GM21737 (cell line): ENCODE results near the gene NUPR1.
A peak's percentile ranks its signal among the peaks of the same experiment; 100 is the strongest.
"Not testable (repeated sequence)": the region's sequence is repeated elsewhere in the genome, so short reads cannot be mapped to it uniquely, and the experiment has no call there.

Experiments used
- ATAC-seq: cut with Tn5 transposase; IDR thresholded peaks from one replicate; pipeline ENCODE4 v1.9.1; 2021; ENCODE audit warnings: mild to moderate bottlenecking, moderate library complexity; ENCODE audit not compliant: unreplicated experiment

Gene NUPR1

DNA sequence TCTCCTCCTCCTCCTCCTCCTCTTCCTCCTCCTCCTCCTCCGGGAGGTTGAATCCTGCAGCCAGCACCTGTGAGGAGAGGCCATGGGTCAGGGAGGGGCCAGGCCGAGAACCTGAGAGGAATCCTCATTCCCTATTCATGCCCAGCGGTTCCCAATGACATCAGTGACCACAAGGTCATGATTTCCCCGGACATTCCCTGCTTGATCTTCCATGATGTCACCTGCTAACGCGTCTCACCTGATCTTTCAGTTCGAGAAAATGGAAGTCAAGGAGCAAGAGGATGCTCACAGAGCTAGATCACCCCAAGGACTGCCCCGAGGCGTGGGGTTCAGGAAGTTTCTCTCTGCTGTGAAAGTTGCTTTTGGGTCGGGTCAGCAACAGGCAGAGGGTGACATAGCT lies 38.9 kb downstream of the NUPR1 start:
- no peak for ATAC-seq

DNA sequence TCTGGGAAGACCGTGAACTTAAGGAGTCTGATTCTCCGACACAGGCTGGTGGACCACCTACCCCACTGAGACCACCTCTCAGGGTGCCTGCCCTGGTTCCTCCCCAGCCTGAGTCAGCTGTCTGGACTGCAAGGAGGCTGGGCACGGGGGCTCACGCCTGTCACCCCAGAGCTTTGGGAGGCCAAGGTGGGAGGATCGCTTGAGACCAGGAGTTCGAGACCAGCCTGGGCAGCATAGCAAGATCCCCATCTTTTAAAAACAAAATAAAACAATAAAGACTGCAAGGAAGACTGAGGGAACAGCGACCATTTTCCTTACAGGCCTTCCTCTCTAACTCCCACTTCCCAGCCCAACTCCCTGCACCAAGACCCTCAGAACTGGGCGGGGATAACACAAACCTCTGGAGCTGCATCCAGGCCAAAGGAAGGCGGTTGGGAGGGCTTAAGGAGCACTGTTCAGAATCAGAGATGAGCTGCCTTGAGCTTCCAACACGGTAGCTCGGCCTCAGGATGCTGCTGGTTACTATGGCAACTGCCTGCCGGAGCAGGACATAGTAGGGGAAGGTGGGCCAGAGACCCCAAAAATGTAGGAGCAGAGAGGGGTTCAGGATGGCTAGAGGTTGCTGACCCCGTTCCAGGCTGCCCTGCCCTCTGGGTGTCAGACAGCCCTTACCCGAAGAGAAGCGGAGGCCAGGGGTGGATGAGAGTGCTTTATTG lies 40.0 kb downstream of the NUPR1 start:
- ATAC-seq: no peak

DNA sequence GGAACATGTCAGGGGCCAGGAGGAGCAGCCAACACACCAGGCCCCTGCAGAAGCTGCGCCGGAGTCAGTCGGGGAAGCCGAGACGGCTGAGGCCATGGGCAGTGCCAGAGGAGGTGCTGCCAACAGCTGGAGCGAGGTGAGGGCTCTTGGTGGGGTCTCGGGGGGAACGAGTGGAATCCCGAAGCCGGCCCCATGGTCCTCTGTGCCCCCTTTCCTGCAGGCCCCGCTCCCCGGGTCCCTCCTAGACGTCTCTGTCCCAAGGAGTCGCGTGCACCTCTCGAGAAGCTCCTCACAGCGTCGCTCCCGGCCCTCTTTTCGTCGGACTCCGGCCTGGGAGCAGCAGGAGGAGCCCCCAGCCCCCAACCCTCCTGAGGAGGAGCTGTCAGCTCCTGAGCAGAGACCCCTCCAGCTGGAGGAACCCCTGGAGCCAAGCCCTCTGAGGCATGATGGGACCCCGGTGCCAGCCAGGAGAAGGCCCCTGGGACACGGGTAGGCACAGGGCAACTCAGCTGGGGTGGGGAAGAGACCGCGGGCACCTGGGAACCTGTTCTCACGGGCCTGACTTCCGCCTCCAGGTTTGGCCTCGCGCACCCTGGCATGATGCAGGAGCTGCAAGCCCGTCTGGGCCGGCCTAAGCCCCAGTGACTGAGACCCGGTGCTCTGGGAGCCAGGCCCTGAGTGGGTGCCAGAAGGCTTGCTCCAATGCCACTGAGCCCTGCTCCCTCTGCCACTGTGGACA lies 40.7 kb downstream of the NUPR1 start:
- no peak for ATAC-seq

DNA sequence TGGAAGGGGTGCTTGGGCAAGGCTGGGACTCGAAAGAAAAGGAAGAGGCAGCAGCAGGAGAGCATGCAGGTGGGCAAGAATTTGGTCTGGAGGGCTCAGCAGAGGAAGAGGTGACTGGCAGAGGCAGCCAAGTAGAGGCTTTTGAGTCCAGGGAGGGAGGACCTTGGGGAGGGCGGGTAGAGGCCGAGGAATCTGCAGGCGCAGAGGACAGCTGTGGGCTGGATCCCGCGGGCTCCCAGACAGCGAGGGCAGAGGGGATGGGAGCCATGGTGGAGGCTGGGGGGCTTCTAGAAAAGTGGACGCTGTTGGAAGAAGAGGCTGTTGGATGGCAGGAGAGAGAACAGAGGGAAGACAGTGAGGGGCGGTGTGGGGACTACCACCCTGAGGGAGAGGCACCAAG lies 41.4 kb downstream of the NUPR1 start:
- no peak for ATAC-seq

DNA sequence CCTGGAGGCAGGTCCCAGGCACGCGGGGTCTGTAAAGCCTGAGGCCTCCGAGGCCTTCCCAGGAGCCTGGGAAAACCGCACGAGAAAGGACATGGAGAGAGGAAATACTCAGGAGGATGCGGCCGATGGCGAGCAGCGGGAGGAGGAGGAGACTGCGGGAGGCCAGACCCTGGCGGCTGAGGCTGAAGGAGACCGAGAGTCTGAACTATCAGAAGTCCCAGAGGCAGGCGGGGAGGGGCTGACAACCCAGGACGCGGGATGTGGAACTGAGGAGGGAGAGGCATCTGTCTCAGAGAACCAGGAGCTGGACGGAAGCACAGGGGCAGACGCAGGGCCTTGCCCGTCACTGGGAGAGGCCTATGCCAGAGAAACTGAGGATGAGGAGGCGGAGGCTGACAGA lies 41.9 kb downstream of the NUPR1 start:
- no peak for ATAC-seq

DNA sequence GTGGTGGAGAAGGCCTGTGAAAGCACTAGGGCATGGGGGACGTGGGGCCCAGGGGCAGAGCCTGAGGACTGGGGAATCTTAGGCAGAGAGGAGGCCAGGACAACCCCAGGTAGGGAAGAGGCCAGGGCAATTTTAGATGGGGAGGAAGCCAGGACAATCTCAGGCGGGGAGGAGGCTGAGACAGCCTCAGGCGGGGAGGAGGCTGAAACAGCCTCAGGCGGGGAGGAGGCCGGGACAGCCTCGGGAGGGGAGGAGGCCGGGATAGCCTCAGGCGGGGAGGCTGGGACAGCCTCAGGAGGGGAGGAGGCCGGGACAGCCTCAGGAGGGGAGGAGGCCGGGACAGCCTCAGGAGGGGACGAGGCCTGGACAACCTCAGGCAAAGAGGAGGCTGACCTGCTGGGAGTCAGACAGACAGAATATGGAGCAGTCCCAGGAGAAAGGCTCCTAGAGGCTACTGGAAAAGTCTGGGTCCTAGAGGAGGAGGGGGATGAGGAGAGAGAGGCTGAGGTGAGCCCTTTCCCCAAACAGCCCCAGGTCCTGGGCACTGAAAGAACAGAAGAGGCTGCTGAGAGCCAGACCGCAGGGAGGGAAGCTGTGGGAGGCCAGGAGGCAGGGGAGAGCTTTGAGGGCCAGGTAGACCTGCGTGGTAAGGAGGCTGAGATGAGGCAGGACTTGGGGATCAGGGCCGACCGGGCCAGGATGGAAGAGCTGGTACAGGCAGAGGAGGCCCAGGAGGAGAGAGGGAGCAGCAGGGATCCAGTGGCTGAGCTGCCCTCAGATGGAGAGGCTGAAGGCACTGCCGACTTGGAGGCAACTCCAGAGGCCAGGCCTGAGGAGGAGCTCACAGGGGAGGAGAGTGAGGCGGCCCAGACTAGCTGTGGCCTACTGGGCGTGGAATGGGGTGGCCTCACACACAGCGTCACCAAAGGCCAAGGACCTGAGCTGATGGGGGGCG lies 42.7 kb downstream of the NUPR1 start:
- no peak for ATAC-seq

DNA sequence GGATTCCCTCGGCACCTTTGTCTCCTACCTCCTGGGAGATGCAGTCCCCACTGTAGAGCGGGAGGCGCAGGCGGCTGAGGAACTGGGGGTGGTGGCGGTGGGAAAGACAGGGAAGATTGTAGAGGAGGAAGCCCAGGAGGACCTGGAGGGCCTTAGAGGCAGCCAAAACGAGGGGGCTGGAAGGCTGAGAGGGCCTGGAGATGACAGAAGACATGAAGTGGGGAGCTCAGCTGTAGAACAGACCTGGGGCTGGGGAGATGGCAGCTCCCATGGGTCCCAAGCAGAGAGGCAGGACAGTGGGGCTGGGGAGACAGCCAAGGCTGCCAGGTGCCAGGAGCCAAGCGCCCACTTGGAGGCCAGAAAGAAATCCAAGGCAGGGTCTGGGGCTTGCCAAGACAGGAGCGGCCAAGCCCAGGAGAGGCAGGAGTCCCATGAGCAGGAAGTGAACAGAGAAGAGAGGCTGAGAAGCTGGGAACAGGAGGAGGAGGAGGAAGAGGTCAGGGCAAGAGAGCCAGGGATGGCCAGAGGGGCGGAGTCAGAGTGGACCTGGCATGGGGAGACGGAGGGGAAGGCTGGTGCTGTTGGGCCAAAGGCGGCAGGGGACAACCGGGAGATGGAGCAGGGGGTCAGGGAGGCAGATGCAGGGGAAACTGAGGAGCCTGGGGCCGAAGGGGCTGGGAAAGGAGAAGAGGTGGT lies 43.5 kb downstream of the NUPR1 start:
- ATAC-seq: no peak

DNA sequence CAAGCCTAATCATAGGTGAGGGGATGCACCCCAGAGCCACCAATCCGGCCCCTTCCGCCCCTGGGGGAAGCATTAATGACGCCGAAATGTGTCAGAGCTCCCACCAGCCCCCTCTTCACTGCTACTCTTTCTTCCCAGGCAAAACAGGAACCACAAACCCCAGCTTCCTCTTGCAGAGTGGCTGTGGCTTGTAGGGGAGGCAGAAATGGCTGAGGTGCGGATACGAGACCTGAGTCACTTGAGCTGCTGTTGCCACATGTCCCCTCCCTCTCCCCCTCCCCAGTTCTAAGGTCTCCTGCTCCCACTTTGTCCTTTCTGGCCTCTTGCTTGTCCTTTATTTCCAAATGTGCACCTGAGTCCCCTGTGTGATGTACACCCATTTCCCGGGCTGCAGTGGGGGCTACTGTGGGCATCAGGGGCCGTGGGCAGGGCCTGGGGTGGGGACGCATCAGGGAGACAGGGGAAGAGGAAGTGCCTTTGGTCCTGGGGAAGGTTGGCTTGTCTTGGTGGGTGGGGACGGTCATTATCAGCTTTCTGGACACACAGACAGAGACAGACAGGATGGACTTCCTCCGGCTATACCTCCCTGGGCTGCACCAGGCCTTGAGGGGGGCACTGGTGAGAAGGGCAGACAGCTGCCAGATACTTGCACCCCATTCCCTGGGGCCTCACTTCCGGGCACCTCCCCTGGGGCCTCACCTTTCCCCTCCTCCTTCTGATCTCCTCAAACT lies 44.5 kb downstream of the NUPR1 start, which contains the start of gene APOBR:
Gene APOBR, plus strand, starts transcription at position 523 of the 731 bp plus-strand sequence. Its CDS starts 39 bp downstream, at position 562.
- ATAC-seq: peak; percentile 44

DNA sequence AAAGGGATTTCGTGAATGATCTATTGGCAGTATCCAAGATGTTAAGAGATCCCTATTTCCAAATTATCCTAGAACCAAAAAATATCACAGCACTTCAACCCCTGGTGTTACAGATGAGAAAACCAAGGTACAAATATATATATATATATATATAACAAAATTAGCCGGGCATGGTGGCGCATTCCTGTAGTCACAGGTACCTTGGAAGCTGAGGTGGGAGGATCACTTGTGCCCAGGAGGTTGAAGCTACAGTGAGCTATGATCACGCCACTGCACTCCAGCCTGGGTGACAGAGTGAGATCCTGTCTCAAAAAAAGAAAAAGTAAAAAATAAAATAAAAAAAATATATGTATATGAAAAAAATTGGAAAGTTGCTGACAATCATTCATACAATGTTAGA lies 46.3 kb downstream of the NUPR1 start:
- no peak for ATAC-seq

DNA sequence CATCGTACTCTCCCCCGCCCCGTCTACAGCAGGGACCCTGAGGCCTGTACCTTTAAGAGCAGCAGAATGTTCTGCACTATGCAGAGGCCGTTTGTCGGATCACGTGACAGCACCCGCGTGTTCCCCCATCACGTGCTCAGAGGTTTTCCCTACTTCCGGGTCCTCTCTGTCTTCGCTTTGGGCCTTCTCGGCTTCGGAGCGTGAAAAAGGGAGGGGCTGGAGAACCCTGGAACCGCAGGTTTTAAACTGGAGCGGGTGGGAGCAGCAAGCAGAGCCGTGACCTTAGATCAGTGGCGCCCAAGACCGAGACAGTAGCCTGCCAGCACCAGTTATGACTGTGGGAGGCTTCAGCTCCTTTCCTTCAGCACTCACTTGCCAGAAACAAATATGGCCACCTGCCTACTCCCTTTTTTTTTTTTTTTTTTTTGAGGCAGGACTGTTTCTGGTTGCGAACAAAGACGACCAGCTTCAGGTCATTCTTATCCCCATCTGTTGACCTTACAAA lies 46.8 kb downstream of the NUPR1 start, which contains the start of gene CLN3:
Gene CLN3, minus strand, starts transcription at position 105 of the 505 bp plus-strand sequence. CDS start 315 bp downstream, outside the sequence.
- peak; percentile 59 for ATAC-seq

DNA sequence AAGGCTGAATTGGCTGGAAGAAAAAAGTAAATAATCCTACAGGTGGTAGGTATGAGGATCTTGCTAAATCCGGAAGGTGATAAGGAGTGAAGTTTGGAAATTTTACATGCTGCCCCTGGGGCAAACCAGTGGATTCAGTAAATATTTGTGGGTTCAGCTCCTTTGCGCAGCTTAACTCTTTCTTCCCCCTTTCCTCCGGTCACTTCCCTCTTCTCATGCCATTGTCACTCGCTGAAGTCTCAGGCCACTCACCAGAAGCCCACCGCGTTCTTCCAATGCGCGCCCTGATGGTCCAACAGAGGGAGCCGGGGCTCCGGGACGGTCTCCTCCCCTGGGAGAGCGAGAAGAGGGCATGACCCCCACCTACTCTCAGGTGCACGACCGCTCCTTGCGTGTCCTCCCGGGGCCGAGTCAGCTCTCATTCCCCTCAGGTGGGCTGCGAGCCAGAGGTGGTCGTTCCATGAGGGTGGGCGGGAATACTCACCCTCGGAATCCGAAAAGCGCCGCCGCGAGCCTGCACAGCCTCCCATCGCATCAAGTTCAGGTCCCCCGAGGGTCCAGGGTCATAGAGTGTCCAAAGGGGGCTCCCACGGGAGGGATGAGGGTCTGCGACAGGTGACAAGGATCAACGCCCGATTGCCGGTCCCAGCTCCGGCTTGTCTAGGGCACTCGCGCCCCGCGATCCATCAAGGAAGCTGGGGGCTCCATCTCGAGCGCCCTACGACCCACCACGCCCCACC lies 47.4 kb downstream of the NUPR1 start:
- no peak for ATAC-seq

DNA sequence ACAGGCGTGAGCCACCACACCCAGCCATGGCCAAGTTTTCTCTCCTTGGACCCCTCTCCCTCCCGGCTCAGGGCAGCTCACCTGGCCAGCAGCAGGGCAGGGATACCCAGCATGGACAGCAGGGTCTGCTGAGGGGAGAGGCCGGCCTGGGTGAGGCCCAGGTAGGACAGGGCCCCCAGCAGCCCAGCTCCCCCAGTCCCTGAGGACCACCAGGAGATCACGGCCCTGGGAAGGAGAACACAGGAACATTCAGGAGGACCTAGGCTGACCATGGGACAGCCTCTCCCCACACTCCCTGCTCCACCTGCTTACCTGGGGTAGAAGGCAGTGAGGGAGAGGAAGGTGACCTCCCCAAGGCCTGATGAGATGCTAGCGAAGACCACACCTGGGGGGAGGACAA lies 52.5 kb downstream of the NUPR1 start:
- no peak for ATAC-seq

DNA sequence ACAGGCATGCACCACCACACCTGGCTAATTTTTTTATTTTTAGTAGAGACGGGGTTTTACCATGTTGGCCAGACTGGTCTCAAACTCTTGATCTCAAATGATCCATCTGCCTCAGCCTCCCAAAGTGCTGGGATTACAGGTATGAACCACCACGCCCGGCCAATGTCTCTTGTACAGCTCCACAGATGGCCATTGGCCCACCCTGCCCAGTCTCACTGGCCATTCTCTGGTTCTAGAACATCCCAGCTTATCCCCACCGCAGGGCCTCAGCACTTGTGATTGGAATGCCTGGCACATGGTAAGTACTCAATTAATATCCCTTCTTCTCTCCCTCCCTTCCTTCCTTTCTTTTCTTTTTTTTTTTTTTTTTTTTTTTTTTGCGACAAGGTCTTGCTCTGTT lies 55.4 kb downstream of the NUPR1 start:
- ATAC-seq: not testable (repeated sequence)
